Esophagus squamous epithelium (tissue), 5 donors: ENCODE data around the gene IFIT3. TPM values are rescaled to one million over a fixed set of nuclear protein-coding genes. Genes with fewer than 3 reads are reported as not detected.
A peak's percentile ranks its signal among the peaks of the same experiment; 100 is the strongest.

ENCODE experiments used
- DNase-seq: peaks from one replicate; lab custom pipeline; 2025; lab: John Stamatoyannopoulos, UW
- H3K27ac ChIP-seq, 4 donors: fragments of 200-600 bp; sonication (generic); one replicate each; pipeline ENCODE4 v1.5.1; 2016 to 2019; ENCODE audit warnings: mild to moderate bottlenecking in 1 of 4
- H3K27me3 ChIP-seq, 4 donors: fragments of 200-600 bp; sonication (generic); 1 replicate in 3 of 4; 2 replicates in 1 of 4; pipeline versions ENCODE4 v1.5.1 to v1.6.0; 2017 to 2021; ENCODE audit warnings: antibody characterized with exemption in 1 of 4
- H3K36me3 ChIP-seq, 3 donors: fragments of 200-600 bp; sonication (generic); one replicate each; pipeline ENCODE4 v1.5.1; 2016 to 2019
- H3K4me1 ChIP-seq, 3 donors: fragments of 200-600 bp; sonication (generic); one replicate each; pipeline ENCODE4 v1.5.1; 2017 to 2019
- H3K4me3 ChIP-seq, 4 donors: fragments of 200-600 bp; sonication (generic); 1 replicate in 3 of 4; 2 replicates in 1 of 4; pipeline ENCODE4 v1.5.1; 2016 to 2019; ENCODE audit warnings: mild to moderate bottlenecking in 2 of 4, moderate library complexity in 1 of 4
- H3K9me3 ChIP-seq, 3 donors: fragments of 200-600 bp; sonication (generic); one replicate each; pipeline ENCODE4 v1.5.1; 2016 to 2019
- CTCF ChIP-seq, 6 experiments: fragments of 450-650 bp in 4 of 6; fragments of 200-600 bp in 2 of 6; sonication (generic) in 2 of 6; IDR thresholded peaks; one replicate each; pipeline ENCODE4 v1.5.1; 2016 to 2019; ENCODE audit warnings: antibody characterized with exemption in 6 of 6, mild to moderate bottlenecking in 4 of 6, moderate library complexity in 4 of 6
- POLR2A ChIP-seq, 4 donors: fragments of 450-650 bp; IDR thresholded peaks; one replicate each; pipeline ENCODE4 v1.6.1; 2017; ENCODE audit warnings: antibody characterized with exemption in 4 of 4, mild to moderate bottlenecking in 4 of 4, moderate library complexity in 3 of 4
- WGBS, 2 donors: methylation state at CpG; one replicate each; pipeline ENCODE4 v1.1.5; 2018; 5-methylcytosine and 5-hydroxymethylcytosine counted together
- intact Hi-C: fragments of 100-400 bp; cut with DNase I; formaldehyde crosslinking; loops from one replicate; pipeline ENCODE4 v1.15.0; 2022
- total RNA-seq, 4 donors: library from RNA; depleted of rRNA; stranded (reverse); fragments of >200 nt; gene quantifications; one replicate each; pipeline ENCODE4 v1.1.0, GENCODE V29; 2016
- donor health status: DM: yes; HTN: yes; CAD: no.

IFIT3 gene
- total RNA-seq, 4 donors from 2014 or later, result 1.0 to 14.6 (median 4.2) TPM

- intact Hi-C loops, result no loop called here
- Histone ChIP-seq H3K4me3 (no peak overlapping the region), H3K36me3 (no peaks in the 10 kb centered on the region), H3K4me1 (peaks cover 0 to 15% (median 0%) of the 10 kb centered on the region in 3 donors), H3K27me3 (no peaks in the 10 kb centered on the region), H3K9me3 (no peaks in the 10 kb centered on the region), H3K27ac (no peak overlapping the region)
- no peak for DNase-seq
- no peak for TF ChIP-seq POLR2A (IDR thresholded peaks at IDR 0.05)
- TF ChIP-seq CTCF (IDR thresholded peaks at IDR 0.05), result no peak
These were observed 32.4 kb downstream of the IFIT3 start for GRCh38 chr10:89360157-89360556.

- no peaks in the 10 kb centered on the region for H3K36me3 ChIP-seq
- H3K9me3 ChIP-seq, result no peaks in the 10 kb centered on the region
- H3K4me3 ChIP-seq, result no peak overlapping the region
- no peak overlapping the region for H3K27ac ChIP-seq
- H3K4me1 ChIP-seq, result peaks cover 0 to 25% (median 9%) of the 10 kb centered on the region in 3 donors
- TF ChIP-seq CTCF (IDR thresholded peaks at IDR 0.05) (no peak), POLR2A (IDR thresholded peaks at IDR 0.05) (no peak)
- H3K27me3 ChIP-seq, result no peaks in the 10 kb centered on the region
- intact Hi-C loops, result no loop called here
- no peak for DNase-seq
These were observed 35.1 kb downstream of the IFIT3 start for GRCh38 chr10:89362929-89363328.

GRCh38 chr10:89363729-89364442, 36.1 kb downstream of the IFIT3 start:
- H3K4me1 ChIP-seq, result peaks cover 0 to 32% (median 14%) of the 10 kb centered on the region in 3 donors
- intact Hi-C loops, result no loop called here
- H3K27me3 ChIP-seq, result no peaks in the 10 kb centered on the region
- TF ChIP-seq CTCF (IDR thresholded peaks at IDR 0.05), result no peak
- no peak for TF ChIP-seq POLR2A (IDR thresholded peaks at IDR 0.05)
- no peak for DNase-seq
- no peaks in the 10 kb centered on the region for H3K9me3 ChIP-seq
- whole genome bisulfite sequencing, 2 donors, result 70 to 77% methylated on average over 6 of the region's 6 CpGs
- no peak overlapping the region for H3K27ac ChIP-seq
- no peak overlapping the region for H3K4me3 ChIP-seq
- no peaks in the 10 kb centered on the region for H3K36me3 ChIP-seq

- Histone ChIP-seq H3K4me3 (no peak overlapping the region), H3K36me3 (no peaks in the 10 kb centered on the region), H3K9me3 (no peaks in the 10 kb centered on the region), H3K27ac (no peak overlapping the region), H3K4me1 (peaks cover 0 to 39% (median 19%) of the 10 kb centered on the region in 3 donors), H3K27me3 (no peaks in the 10 kb centered on the region)
- 93 to 97% methylated on average over 1 of the region's 1 CpG for WGBS, 2 donors
- no peak for TF ChIP-seq CTCF (IDR thresholded peaks at IDR 0.05)
- DNase-seq, result no peak
- intact Hi-C loops, result no loop called here
These were observed 36.7 kb downstream of the IFIT3 start for GRCh38 chr10:89364531-89364930.

- Histone ChIP-seq H3K4me3 (no peak overlapping the region), H3K27me3 (no peaks in the 10 kb centered on the region), H3K27ac (peak overlapping the region in 2 of 4 donors; percentile 0 to 7), H3K4me1 (peaks cover 0 to 33% (median 19%) of the 10 kb centered on the region in 3 donors), H3K36me3 (no peaks in the 10 kb centered on the region), H3K9me3 (no peaks in the 10 kb centered on the region)
- TF ChIP-seq POLR2A (IDR thresholded peaks at IDR 0.05) (no peak), CTCF (IDR thresholded peaks at IDR 0.05) (no peak)
- 49 to 65% methylated on average over 4 of the region's 4 CpGs for WGBS, 2 donors
- intact Hi-C loops, result no loop called here
- no peak for DNase-seq
These were observed 39.7 kb downstream of the IFIT3 start for GRCh38 chr10:89367529-89367928.
